Measurements from ENCODE around the gene FBH1.

Gene FBH1

GRCh38 chr10:5975641-5976473 is 85.8 kb downstream of the FBH1 start:
- peak overlapping the region; percentile 97 for H3K4me3 Mint-ChIP-seq
- H3K27me3 Mint-ChIP-seq, result no peaks in the 10 kb centered on the region
- peak overlapping the region; percentile 97 for H3K27ac Mint-ChIP-seq
- no peaks in the 10 kb centered on the region for H3K9me3 Mint-ChIP-seq (ENCODE audit: low read depth)
- peaks cover 44% of the 10 kb centered on the region for H3K4me1 Mint-ChIP-seq (ENCODE audit: low read depth)
- H3K36me3 Mint-ChIP-seq, result peaks cover 2% of the 10 kb centered on the region

- Mint-ChIP-seq H3K4me3 (peak overlapping the region; percentile 97), H3K36me3 (peaks cover 2% of the 10 kb centered on the region), H3K27ac (peak overlapping the region; percentile 97)
Measured at GRCh38 chr10:5976512-5977470, 86.7 kb downstream of the FBH1 start.

DNA sequence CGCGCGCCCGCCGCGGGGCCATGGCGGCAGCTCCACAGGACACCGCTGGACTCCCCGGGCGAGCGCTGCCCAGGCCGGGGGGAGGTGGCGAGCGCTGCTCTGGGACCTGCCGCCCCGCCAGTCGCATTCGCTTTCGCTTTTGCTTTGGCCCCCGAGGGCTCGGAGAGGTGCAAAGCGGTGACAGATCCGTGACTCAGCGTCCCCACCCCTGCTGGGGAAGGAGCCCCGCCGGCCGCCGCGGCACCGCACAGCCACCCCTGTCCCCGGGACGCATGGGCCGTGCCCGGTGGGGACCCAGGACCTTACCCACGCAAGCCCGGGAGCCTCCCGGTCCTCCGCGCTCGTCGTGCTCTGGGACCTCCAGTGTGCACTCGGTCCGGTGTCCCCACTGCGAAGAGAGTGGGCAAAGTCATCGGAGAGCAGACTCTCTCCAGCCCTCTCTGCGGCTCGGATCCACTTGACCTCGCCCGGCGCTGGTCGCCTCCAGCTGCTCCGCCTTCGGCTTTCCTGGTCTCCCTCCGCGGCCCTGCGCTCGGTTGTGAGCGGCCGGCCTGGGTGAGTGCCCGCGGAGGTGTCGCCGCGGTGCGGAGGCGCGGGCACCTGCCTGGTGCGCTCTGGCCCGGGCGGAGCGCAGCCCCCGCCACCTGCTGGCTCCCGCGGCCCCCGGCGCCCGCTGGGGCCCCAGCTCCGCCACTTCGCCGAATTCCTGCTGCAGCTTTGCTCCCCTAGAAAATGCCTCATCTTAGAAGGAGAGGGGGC is 87.6 kb downstream of the FBH1 start, which contains the start of gene IL15RA:
Gene IL15RA (minus strand): TSS at position 73 of the 759 bp plus-strand sequence. CDS start 51 bp downstream, at position 22.
- H3K4me3 Mint-ChIP-seq, result peak within 1 kb of the TSS; percentile 97
- peak within 1 kb of the TSS; percentile 97 for H3K27ac Mint-ChIP-seq
- H3K36me3 Mint-ChIP-seq, result peaks cover 2% of the 10 kb centered on the region
- no peaks in the 10 kb centered on the region for H3K27me3 Mint-ChIP-seq
- peaks cover 30% of the 10 kb centered on the region for H3K4me1 Mint-ChIP-seq (ENCODE audit: low read depth)
- no peaks in the 10 kb centered on the region for H3K9me3 Mint-ChIP-seq (ENCODE audit: low read depth)

More at GRCh38 chr10:5976512-5977470, 86.7 kb downstream of the FBH1 start:
- H3K4me1 Mint-ChIP-seq (ENCODE audit: low read depth), result peaks cover 34% of the 10 kb centered on the region
- H3K27me3 Mint-ChIP-seq, result no peaks in the 10 kb centered on the region
- H3K9me3 Mint-ChIP-seq (ENCODE audit: low read depth), result no peaks in the 10 kb centered on the region

- Mint-ChIP-seq H3K9me3 (ENCODE audit: low read depth) (no peaks in the 10 kb centered on the region), H3K4me1 (ENCODE audit: low read depth) (peaks cover 27% of the 10 kb centered on the region), H3K27me3 (no peaks in the 10 kb centered on the region)
Measured at GRCh38 chr10:5978230-5978489, 88.1 kb downstream of the FBH1 start.

GRCh38 chr10:5981529-5981928 is 91.5 kb downstream of the FBH1 start:
- Mint-ChIP-seq H3K27ac (no peak overlapping the region), H3K36me3 (no peaks in the 10 kb centered on the region), H3K9me3 (ENCODE audit: low read depth) (no peaks in the 10 kb centered on the region), H3K27me3 (no peaks in the 10 kb centered on the region), H3K4me3 (no peak overlapping the region), H3K4me1 (ENCODE audit: low read depth) (peaks cover 3% of the 10 kb centered on the region)

More at GRCh38 chr10:5978230-5978489, 88.1 kb downstream of the FBH1 start:
- H3K36me3 Mint-ChIP-seq, result peaks cover 2% of the 10 kb centered on the region
- H3K4me3 Mint-ChIP-seq, result peak overlapping the region; percentile 91
- peak overlapping the region; percentile 93 for H3K27ac Mint-ChIP-seq

- Mint-ChIP-seq H3K4me3 (no peak overlapping the region), H3K9me3 (ENCODE audit: low read depth) (no peaks in the 10 kb centered on the region), H3K27ac (no peak overlapping the region), H3K4me1 (ENCODE audit: low read depth) (peaks cover 9% of the 10 kb centered on the region), H3K27me3 (no peaks in the 10 kb centered on the region), H3K36me3 (no peaks in the 10 kb centered on the region)
Measured at GRCh38 chr10:5983774-5984173, 93.7 kb downstream of the FBH1 start.

DNA sequence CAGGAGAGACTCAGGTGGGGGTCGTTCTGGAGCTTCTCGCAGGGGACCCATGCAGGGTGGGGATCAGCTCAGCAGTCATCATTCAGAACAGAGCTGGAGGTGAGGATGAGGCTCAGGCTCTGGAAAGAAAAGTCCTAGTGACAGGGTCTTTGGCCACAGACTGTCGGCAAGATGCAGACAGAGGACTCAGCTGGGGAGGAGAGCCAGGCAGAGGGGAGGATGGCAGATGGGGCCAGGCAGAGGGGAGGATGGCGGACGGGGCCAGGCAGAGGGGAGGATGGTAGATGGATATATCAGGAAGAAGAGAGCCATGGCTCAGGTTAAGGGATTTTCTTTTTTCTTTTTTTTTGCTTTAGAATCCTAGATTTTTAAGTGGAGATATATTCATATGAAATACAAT is 95.0 kb downstream of the FBH1 start:
- Mint-ChIP-seq H3K9me3 (ENCODE audit: low read depth) (no peaks in the 10 kb centered on the region), H3K27ac (no peak overlapping the region), H3K27me3 (no peaks in the 10 kb centered on the region), H3K4me1 (ENCODE audit: low read depth) (peaks cover 9% of the 10 kb centered on the region), H3K36me3 (no peaks in the 10 kb centered on the region), H3K4me3 (no peak overlapping the region)

Measured in activated naive CD8-positive, alpha-beta T cell (primary cell).